CD8-positive, alpha-beta memory T cell (primary cell): ENCODE results near the gene FASN. TPM values are rescaled to one million over a fixed set of nuclear protein-coding genes. Genes with fewer than 3 reads are reported as not detected.
A peak's percentile ranks its signal among the peaks of the same experiment; 100 is the strongest.

Experiments
- CTCF ChIA-PET: fragments of 350-600 bp; sonication (Branson Sonifier 250); formaldehyde crosslinking; loops from one replicate; lab custom pipeline; 2021; ENCODE audit warnings: antibody characterized with exemption; lab: Charles Lee
- POLR2A ChIA-PET: fragments of 350-600 bp; sonication (Branson Sonifier 250); formaldehyde crosslinking; loops from one replicate; lab custom pipeline; 2021; ENCODE audit warnings: antibody characterized with exemption; lab: Charles Lee
- DNase-seq, 5 donors: peaks; one replicate each; pipeline versions ENCODE4 v3.0.0 to v3.0.0-alpha.2; 2020 to 2022; ENCODE audit warnings: mixed read lengths in 1 of 5
- H3K27ac ChIP-seq: one replicate; pipeline ENCODE4 v1.7.0; 2013; ENCODE audit warnings: low read depth, mild to moderate bottlenecking, low read length, moderate library complexity
- H3K27me3 ChIP-seq: 2 replicates; pipeline ENCODE4 v1.7.0; 2013; ENCODE audit warnings: low read length, mild to moderate bottlenecking; ENCODE audit not compliant: insufficient read depth, poor library complexity, severe bottlenecking
- H3K36me3 ChIP-seq: 2 replicates; pipeline ENCODE4 v1.7.0; 2013; ENCODE audit warnings: mild to moderate bottlenecking, low read length, moderate library complexity; ENCODE audit not compliant: insufficient read depth
- H3K4me1 ChIP-seq: 2 replicates; pipeline ENCODE4 v1.7.0; 2013; ENCODE audit warnings: mild to moderate bottlenecking, low read length, moderate library complexity; ENCODE audit not compliant: insufficient read depth
- H3K4me3 ChIP-seq: 2 replicates; pipeline ENCODE4 v1.7.0; 2013; ENCODE audit warnings: mild to moderate bottlenecking, low read length
- H3K9me3 ChIP-seq: 2 replicates; pipeline ENCODE4 v1.7.0; 2013; ENCODE audit warnings: mild to moderate bottlenecking, low read length
- H3K27ac Mint-ChIP-seq, 8 donors: one replicate each; pipeline ENCODE4 v1.8.0; 2020 to 2021; ENCODE audit warnings: mixed read lengths in 8 of 8, mild to moderate bottlenecking in 6 of 8, inconsistent platforms in 3 of 8, moderate library complexity in 3 of 8
- H3K27me3 Mint-ChIP-seq, 2 donors: one replicate each; pipeline ENCODE4 v1.8.0; 2020 to 2021; ENCODE audit warnings: mixed read lengths in 2 of 2, mild to moderate bottlenecking in 1 of 2, moderate library complexity in 1 of 2
- H3K36me3 Mint-ChIP-seq, 3 donors: one replicate each; pipeline ENCODE4 v1.8.0; 2020 to 2021; ENCODE audit warnings: mixed read lengths in 3 of 3, inconsistent platforms in 1 of 3, mild to moderate bottlenecking in 1 of 3
- H3K4me1 Mint-ChIP-seq, 3 donors: one replicate each; pipeline ENCODE4 v1.8.0; 2020 to 2021; ENCODE audit warnings: mixed read lengths in 3 of 3, inconsistent platforms in 1 of 3, mild to moderate bottlenecking in 1 of 3
- H3K4me3 Mint-ChIP-seq, 7 donors: one replicate each; pipeline ENCODE4 v1.8.0; 2020 to 2021; ENCODE audit warnings: mixed read lengths in 7 of 7, mild to moderate bottlenecking in 6 of 7, moderate library complexity in 4 of 7, inconsistent platforms in 2 of 7
- H3K9me3 Mint-ChIP-seq, 5 donors: one replicate each; pipeline ENCODE4 v1.8.0; 2020 to 2022; ENCODE audit warnings: mixed read lengths in 5 of 5, mild to moderate bottlenecking in 3 of 5, moderate library complexity in 2 of 5, inconsistent platforms in 1 of 5
- polyA plus RNA-seq: library from polyadenylated mRNA; unstranded; fragments of 300-500 nt; fragmentation: Illumina TruSeq; gene quantifications from one replicate; pipeline ENCODE4 v1.2.3, GENCODE V29; 2021
- total RNA-seq, 2 experiments: library from RNA; stranded (reverse); gene quantifications; one replicate each; pipeline ENCODE4 v1.2.3, GENCODE V29; 2021

Gene FASN
- total and polyA plus RNA-seq, 3 experiments from 2014 or later, result 2.7 to 259 (median 251) TPM

- H3K4me1 ChIP-seq, result peaks cover 23% of the 10 kb centered on the region
- H3K36me3 ChIP-seq, result no peaks in the 10 kb centered on the region
- peak overlapping the region in 1 of 8 donors; percentile 72 for H3K27ac Mint-ChIP-seq
- H3K27me3 ChIP-seq, result no peaks in the 10 kb centered on the region
- H3K4me3 ChIP-seq, result no peak overlapping the region
- CTCF ChIA-PET, result no interaction called here
- POLR2A ChIA-PET, result no interaction called here
- no peaks in the 10 kb centered on the region for H3K9me3 Mint-ChIP-seq
- H3K27me3 Mint-ChIP-seq, result peaks cover 0 to 4% of the 10 kb centered on the region in 2 donors
- no peak overlapping the region for H3K27ac ChIP-seq
- H3K9me3 ChIP-seq, result no peaks in the 10 kb centered on the region
- peaks cover 16 to 38% (median 17%) of the 10 kb centered on the region in 3 donors for H3K4me1 Mint-ChIP-seq
- DNase-seq, result no peak
- H3K4me3 Mint-ChIP-seq, result peak overlapping the region in 2 of 7 donors; percentile 40 to 60
- peaks cover 0 to 5% (median 0%) of the 10 kb centered on the region in 3 donors for H3K36me3 Mint-ChIP-seq
Observed at GRCh38 chr17:82033359-82034085, 64.5 kb downstream of the FASN start.

GRCh38 chr17:82031885-82032627 lies 66.0 kb downstream of the FASN start:
- peak overlapping the region in 6 of 7 donors; percentile 17 to 60 (median 36) for H3K4me3 Mint-ChIP-seq
- no peak overlapping the region for H3K27ac Mint-ChIP-seq
- no peaks in the 10 kb centered on the region for H3K9me3 ChIP-seq
- peaks cover 0 to 4% (median 0%) of the 10 kb centered on the region in 3 donors for H3K36me3 Mint-ChIP-seq
- no peak overlapping the region for H3K4me3 ChIP-seq
- POLR2A ChIA-PET, result no interaction called here
- CTCF ChIA-PET, result interaction anchor here (1.9 to 4.3 kb wide), 3 partner anchors 11 to 124 kb away, joined by 10 to 59 read pairs (median 23); partner anchors contain the start of genes CENPX and LRRC45
- H3K27ac ChIP-seq, result peak overlapping the region; percentile 61
- no peaks in the 10 kb centered on the region for H3K36me3 ChIP-seq
- H3K4me1 ChIP-seq, result peaks cover 19% of the 10 kb centered on the region
- peaks cover 0 to 4% of the 10 kb centered on the region in 2 donors for H3K27me3 Mint-ChIP-seq
- H3K9me3 Mint-ChIP-seq, result no peaks in the 10 kb centered on the region
- no peak for DNase-seq
- peaks cover 10 to 30% (median 11%) of the 10 kb centered on the region in 3 donors for H3K4me1 Mint-ChIP-seq
- H3K27me3 ChIP-seq, result no peaks in the 10 kb centered on the region

- H3K36me3 ChIP-seq, result no peaks in the 10 kb centered on the region
- peak within 1 kb of the TSS; percentile 43 for H3K4me3 ChIP-seq
- POLR2A ChIA-PET, result interaction anchor here (1.9 kb wide), 1 partner anchor 67 kb away, joined by 8 read pairs; the partner anchor contains the start of gene FASN
- peak within 1 kb of the TSS; percentile 80 to 94 (median 85) for H3K4me3 Mint-ChIP-seq
- H3K27ac ChIP-seq, result peak within 1 kb of the TSS; percentile 61
- H3K4me1 ChIP-seq, result peaks cover 13% of the 10 kb centered on the region
- H3K27me3 Mint-ChIP-seq, result peaks cover 0 to 4% of the 10 kb centered on the region in 2 donors
- peaks cover 0 to 4% (median 0%) of the 10 kb centered on the region in 3 donors for H3K36me3 Mint-ChIP-seq
- no peaks in the 10 kb centered on the region for H3K9me3 ChIP-seq
- H3K27ac Mint-ChIP-seq, result peak within 1 kb of the TSS in 3 of 8 donors; percentile 43 to 71 (median 51)
- no peaks in the 10 kb centered on the region for H3K9me3 Mint-ChIP-seq
- peaks cover 10 to 27% (median 11%) of the 10 kb centered on the region in 3 donors for H3K4me1 Mint-ChIP-seq
- H3K27me3 ChIP-seq, result no peaks in the 10 kb centered on the region
- DNase-seq, result no peak
- CTCF ChIA-PET, result interaction anchor here (1.2 to 4.3 kb wide), 8 partner anchors 10 to 169 kb away, joined by 3 to 59 read pairs (median 8); partner anchors contain the start of genes CENPX and LRRC45
Observed at GRCh38 chr17:82031303-82031884, 66.6 kb downstream of the FASN start, which contains the start of gene RAC3. Gene RAC3, plus strand, starts transcription at chr17:82031678. Its CDS starts 84 bp downstream, at chr17:82031762.

GRCh38 chr17:82030470-82031302 lies 67.3 kb downstream of the FASN start:
- POLR2A ChIA-PET, result interaction anchor here (1.4 to 1.9 kb wide), 2 partner anchors 68 to 122 kb away, joined by 3 to 8 read pairs; partner anchors contain the start of gene FASN
- Mint-ChIP-seq H3K36me3 (peaks cover 0 to 4% (median 0%) of the 10 kb centered on the region in 3 donors), H3K27ac (peak overlapping the region in 3 of 8 donors; percentile 43 to 71 (median 51))

GRCh38 chr17:82029990-82030469 lies 68.0 kb downstream of the FASN start:
- Mint-ChIP-seq H3K36me3 (no peaks in the 10 kb centered on the region), H3K9me3 (no peaks in the 10 kb centered on the region), H3K27ac (peak overlapping the region in 1 of 8 donors; percentile 71), H3K27me3 (peaks cover 0 to 4% of the 10 kb centered on the region in 2 donors), H3K4me3 (peak overlapping the region in 3 of 7 donors; percentile 62 to 94 (median 85)), H3K4me1 (peaks cover 2 to 15% (median 4%) of the 10 kb centered on the region in 3 donors)
- ChIA-PET POLR2A (interaction anchor here (1.4 to 1.9 kb wide), 2 partner anchors 68 to 122 kb away, joined by 3 to 8 read pairs; partner anchors contain the start of gene FASN), CTCF (interaction anchor here (0.7 to 4.3 kb wide), 33 partner anchors 8 to 519 kb away, joined by 3 to 59 read pairs (median 4); partner anchors contain the start of genes CCDC57, CENPX, DCXR and LRRC45)
- Histone ChIP-seq H3K4me1 (peaks cover 7% of the 10 kb centered on the region), H3K27ac (no peak overlapping the region), H3K4me3 (no peak overlapping the region), H3K9me3 (no peaks in the 10 kb centered on the region), H3K27me3 (no peaks in the 10 kb centered on the region), H3K36me3 (no peaks in the 10 kb centered on the region)
- DNase-seq, result no peak

More at GRCh38 chr17:82030470-82031302, 67.3 kb downstream of the FASN start:
- CTCF ChIA-PET, result interaction anchor here (0.6 to 4.3 kb wide), 38 partner anchors 8 to 519 kb away, joined by 3 to 59 read pairs (median 4); partner anchors contain the start of genes CCDC57, CENPX, DCXR and LRRC45
- H3K27ac ChIP-seq, result peak overlapping the region; percentile 38
- H3K4me1 ChIP-seq, result peaks cover 7% of the 10 kb centered on the region
- H3K36me3 ChIP-seq, result no peaks in the 10 kb centered on the region
- H3K9me3 ChIP-seq, result no peaks in the 10 kb centered on the region
- Mint-ChIP-seq H3K4me3 (peak overlapping the region; percentile 80 to 94 (median 85)), H3K9me3 (no peaks in the 10 kb centered on the region), H3K4me1 (peaks cover 8 to 21% (median 10%) of the 10 kb centered on the region in 3 donors), H3K27me3 (peaks cover 0 to 4% of the 10 kb centered on the region in 2 donors)
- DNase-seq, result peak; percentile 71 to 85 (median 78)
- no peaks in the 10 kb centered on the region for H3K27me3 ChIP-seq
- H3K4me3 ChIP-seq, result peak overlapping the region; percentile 43

GRCh38 chr17:82029391-82029790 lies 68.6 kb downstream of the FASN start:
- H3K4me3 ChIP-seq, result no peak overlapping the region
- POLR2A ChIA-PET, result interaction anchor here (1.4 to 1.9 kb wide), 2 partner anchors 69 to 123 kb away, joined by 3 to 8 read pairs; partner anchors contain the start of gene FASN

More at GRCh38 chr17:82029391-82029790, 68.6 kb downstream of the FASN start:
- CTCF ChIA-PET, result interaction anchor here (0.8 to 4.3 kb wide), 13 partner anchors 9 to 207 kb away, joined by 3 to 59 read pairs (median 5); partner anchors contain the start of genes CCDC57 and DCXR
- H3K27me3 ChIP-seq, result no peaks in the 10 kb centered on the region
- H3K4me1 Mint-ChIP-seq, result peaks cover 0 to 14% (median 4%) of the 10 kb centered on the region in 3 donors
- no peaks in the 10 kb centered on the region for H3K36me3 ChIP-seq
- no peak for DNase-seq
- no peaks in the 10 kb centered on the region for H3K9me3 ChIP-seq
- no peaks in the 10 kb centered on the region for H3K36me3 Mint-ChIP-seq
- peaks cover 0 to 4% of the 10 kb centered on the region in 2 donors for H3K27me3 Mint-ChIP-seq
- H3K4me3 Mint-ChIP-seq, result peak overlapping the region in 5 of 7 donors; percentile 37 to 72 (median 62)
- no peaks in the 10 kb centered on the region for H3K9me3 Mint-ChIP-seq
- H3K27ac Mint-ChIP-seq, result no peak overlapping the region
- peaks cover 9% of the 10 kb centered on the region for H3K4me1 ChIP-seq
- no peak overlapping the region for H3K27ac ChIP-seq
